SK-N-MC (cell line): Measurements from ENCODE around the gene PRKCZ.

ENCODE experiments used
- DNase-seq: peaks from one replicate; pipeline ENCODE4 v3.0.0-alpha.2; 2011; ENCODE audit warnings: low read depth, low spot score
- H3K27ac ChIP-seq: fragments of 200-600 bp; sonication (generic); 2 replicates; pipeline ENCODE4 v1.5.1; 2016; ENCODE audit warnings: mixed run types
- H3K36me3 ChIP-seq: fragments of 200-600 bp; sonication (generic); 2 replicates; pipeline ENCODE4 v1.6.1; 2017; ENCODE audit warnings: antibody characterized with exemption, low read length, mixed read lengths; ENCODE audit not compliant: insufficient read depth
- H3K4me3 ChIP-seq: fragments of 200-600 bp; sonication (generic); 2 replicates; pipeline ENCODE4 v1.5.1; 2016
- H3K9ac ChIP-seq: fragments of 200-600 bp; sonication (generic); 2 replicates; pipeline ENCODE4 v1.8.0; 2017; ENCODE audit warnings: mixed run types, mixed read lengths; ENCODE audit not compliant: insufficient read length
- H3K9me3 ChIP-seq: fragments of 200-600 bp; sonication (generic); 2 replicates; pipeline ENCODE4 v1.6.1; 2017; ENCODE audit warnings: low read depth, mild to moderate bottlenecking, antibody characterized with exemption, low read length, moderate library complexity, mixed read lengths
- EZH2 ChIP-seq: fragments of 200-600 bp; sonication (generic); IDR thresholded peaks from one replicate; pipeline ENCODE4 v1.6.1; 2017; ENCODE audit warnings: antibody characterized with exemption
- FOXP2 ChIP-seq: optimal IDR thresholded peaks from 2 replicates; pipeline ENCODE3; 2011; ENCODE audit warnings: mild to moderate bottlenecking, moderate library complexity; ENCODE audit not compliant: insufficient read depth; ENCODE audit errors: extremely low read length, control extremely low read depth
- POLR2AphosphoS5 ChIP-seq: IDR thresholded peaks from 2 replicates; pipeline ENCODE4 v1.6.1; 2012; ENCODE audit warnings: mild to moderate bottlenecking, low read depth, low read length, borderline replicate concordance

PRKCZ gene

GRCh38 chr1:2148691-2149090 lies 98.5 kb downstream of the PRKCZ start:
- H3K9ac ChIP-seq: no peak overlapping the region
- H3K4me3 ChIP-seq: no peak overlapping the region
- no peak overlapping the region for H3K27ac ChIP-seq
- no peak for DNase-seq
- H3K9me3 ChIP-seq: no peaks in the 10 kb centered on the region
- no peaks in the 10 kb centered on the region for H3K36me3 ChIP-seq
- TF ChIP-seq POLR2AphosphoS5 (no peak), EZH2 (no peak), FOXP2 (no peak)

DNA sequence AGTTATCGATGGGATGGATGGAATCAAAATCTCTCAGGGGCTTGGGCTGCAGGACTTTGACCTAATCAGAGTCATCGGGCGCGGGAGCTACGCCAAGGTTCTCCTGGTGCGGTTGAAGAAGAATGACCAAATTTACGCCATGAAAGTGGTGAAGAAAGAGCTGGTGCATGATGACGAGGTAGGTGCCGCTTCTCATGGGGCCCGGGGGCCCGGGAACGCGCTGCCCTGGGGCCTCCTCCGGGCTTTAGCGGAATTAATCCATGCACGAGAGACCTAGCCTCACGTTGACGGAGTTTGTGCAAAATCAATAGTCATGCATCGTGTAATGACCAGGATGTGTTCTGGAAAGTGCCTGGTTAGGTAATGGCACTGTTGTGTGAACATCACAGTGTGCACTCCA lies 100.6 kb downstream of the PRKCZ start:
- Histone ChIP-seq H3K27ac (no peak overlapping the region), H3K9me3 (no peaks in the 10 kb centered on the region), H3K9ac (no peak overlapping the region), H3K36me3 (no peaks in the 10 kb centered on the region), H3K4me3 (no peak overlapping the region)
- TF ChIP-seq POLR2AphosphoS5 (no peak), FOXP2 (no peak), EZH2 (no peak)
- DNase-seq: no peak

- Histone ChIP-seq H3K9me3 (no peaks in the 10 kb centered on the region), H3K4me3 (no peak overlapping the region), H3K36me3 (no peaks in the 10 kb centered on the region), H3K27ac (no peak overlapping the region), H3K9ac (no peak overlapping the region)
- DNase-seq: no peak
- no peak for TF ChIP-seq EZH2
- TF ChIP-seq POLR2AphosphoS5: no peak
- no peak for TF ChIP-seq FOXP2
Measured at GRCh38 chr1:2151252-2151651, 101.0 kb downstream of the PRKCZ start.

DNA sequence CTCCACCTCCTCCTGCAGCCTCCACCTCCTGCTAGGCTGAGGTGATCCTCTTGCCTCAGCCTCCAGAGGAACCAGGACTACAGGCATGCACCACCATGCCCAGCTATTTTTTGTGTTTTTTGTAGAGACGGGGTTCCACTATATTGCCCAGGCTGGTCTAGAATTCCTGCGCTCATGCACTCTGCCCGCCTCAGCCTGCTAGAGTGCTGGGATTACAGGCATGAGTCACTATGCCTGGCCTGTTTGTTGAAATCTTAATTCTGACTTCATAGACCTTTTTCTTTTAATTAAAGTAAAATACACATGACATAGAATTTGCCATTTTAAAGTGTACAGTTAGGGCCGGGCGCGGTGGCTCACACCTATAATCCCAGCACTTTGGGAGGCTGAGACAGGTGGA lies 101.7 kb downstream of the PRKCZ start:
- Histone ChIP-seq H3K9ac (no peak overlapping the region), H3K36me3 (no peaks in the 10 kb centered on the region), H3K4me3 (no peak overlapping the region), H3K9me3 (no peaks in the 10 kb centered on the region), H3K27ac (no peak overlapping the region)
- no peak for DNase-seq
- no peak for TF ChIP-seq EZH2
- no peak for TF ChIP-seq POLR2AphosphoS5
- no peak for TF ChIP-seq FOXP2

GRCh38 chr1:2152954-2153353 lies 102.7 kb downstream of the PRKCZ start:
- Histone ChIP-seq H3K36me3 (no peaks in the 10 kb centered on the region), H3K27ac (no peak overlapping the region), H3K9ac (no peak overlapping the region), H3K9me3 (no peaks in the 10 kb centered on the region), H3K4me3 (no peak overlapping the region)
- TF ChIP-seq POLR2AphosphoS5: no peak
- no peak for TF ChIP-seq EZH2
- no peak for TF ChIP-seq FOXP2
- no peak for DNase-seq

GRCh38 chr1:2154022-2154421 lies 103.8 kb downstream of the PRKCZ start:
- no peak for DNase-seq
- Histone ChIP-seq H3K27ac (no peak overlapping the region), H3K9me3 (no peaks in the 10 kb centered on the region), H3K9ac (no peak overlapping the region), H3K4me3 (no peak overlapping the region), H3K36me3 (no peaks in the 10 kb centered on the region)
- no peak for TF ChIP-seq POLR2AphosphoS5
- TF ChIP-seq EZH2: no peak
- TF ChIP-seq FOXP2: no peak

GRCh38 chr1:2155147-2155598 lies 105.0 kb downstream of the PRKCZ start:
- DNase-seq: no peak
- Histone ChIP-seq H3K9ac (no peak overlapping the region), H3K27ac (no peak overlapping the region), H3K9me3 (no peaks in the 10 kb centered on the region), H3K36me3 (no peaks in the 10 kb centered on the region), H3K4me3 (no peak overlapping the region)
- no peak for TF ChIP-seq EZH2
- no peak for TF ChIP-seq POLR2AphosphoS5
- no peak for TF ChIP-seq FOXP2

- no peak overlapping the region for H3K9ac ChIP-seq
- no peak for DNase-seq
- H3K36me3 ChIP-seq: no peaks in the 10 kb centered on the region
- H3K9me3 ChIP-seq: no peaks in the 10 kb centered on the region
- H3K4me3 ChIP-seq: no peak overlapping the region
- no peak overlapping the region for H3K27ac ChIP-seq
- TF ChIP-seq FOXP2: no peak
- no peak for TF ChIP-seq POLR2AphosphoS5
- TF ChIP-seq EZH2: no peak
Measured at GRCh38 chr1:2155788-2156187, 105.6 kb downstream of the PRKCZ start.

GRCh38 chr1:2156866-2157265 lies 106.7 kb downstream of the PRKCZ start:
- no peak overlapping the region for H3K4me3 ChIP-seq
- H3K9ac ChIP-seq: no peak overlapping the region
- no peaks in the 10 kb centered on the region for H3K36me3 ChIP-seq
- H3K9me3 ChIP-seq: no peaks in the 10 kb centered on the region
- H3K27ac ChIP-seq: no peak overlapping the region
- TF ChIP-seq POLR2AphosphoS5: no peak
- TF ChIP-seq FOXP2: no peak
- TF ChIP-seq EZH2: no peak
- DNase-seq: no peak
